Panc1 (cell line): ENCODE measurements around the gene FAM20A. TPM values are rescaled to one million over a fixed set of nuclear protein-coding genes. Genes with fewer than 3 reads are reported as not detected.

Experiments
- ATAC-seq: fragments of 200-7000 bp; cut with Tn5 transposase; 2 replicates; pipeline ENCODE4 v1.9.1; 2020; ENCODE audit warnings: mild to moderate bottlenecking, moderate library complexity
- BruUV-seq: library from RNA; stranded (reverse); fragments of 400-500 nt; replicated peaks from 2 replicates; lab custom pipeline; 2021; lab: Mats Ljungman, UMichigan
- CTCF ChIA-PET: fragments of 300-600 bp; sonication (Branson Sonifier 250); formaldehyde crosslinking; loops from one replicate; lab custom pipeline; 2022; ENCODE audit warnings: antibody characterized with exemption; lab: Charles Lee
- POLR2A ChIA-PET: fragments of 300-600 bp; sonication (Branson Sonifier 250); formaldehyde crosslinking; loops from one replicate; lab custom pipeline; 2022; ENCODE audit warnings: antibody characterized with exemption; lab: Charles Lee
- DNase-seq: peaks from one replicate; pipeline ENCODE4 v3.0.0-alpha.2; 2010; ENCODE audit warnings: low read depth, low spot score
- H3K27ac ChIP-seq: 2 replicates; pipeline ENCODE4 v1.5.1; 2011; ENCODE audit warnings: mild to moderate bottlenecking, low read length, inconsistent platforms
- H3K27me3 ChIP-seq: fragments of 200-500 bp; sonication (Bioruptor generic); 2 replicates; pipeline ENCODE4 v1.6.0; 2014; ENCODE audit warnings: low read length, inconsistent platforms; ENCODE audit not compliant: control insufficient read depth, insufficient read depth
- H3K36me3 ChIP-seq: fragments of 200-500 bp; sonication (Bioruptor generic); 2 replicates; pipeline ENCODE4 v1.5.1; 2014; ENCODE audit warnings: inconsistent platforms, mild to moderate bottlenecking, low read length, moderate library complexity; ENCODE audit not compliant: control insufficient read depth, insufficient read depth
- H3K4me1 ChIP-seq: 2 replicates; pipeline ENCODE4 v1.5.1; 2011; ENCODE audit warnings: inconsistent platforms, mild to moderate bottlenecking, low read length, moderate library complexity; ENCODE audit not compliant: control insufficient read depth, insufficient read depth
- H3K4me3 ChIP-seq, 2 experiments: 2 replicates each; pipeline ENCODE4 v1.5.1; 2011 to 2012; ENCODE audit warnings: low read depth in 2 of 2, low read length in 2 of 2, mild to moderate bottlenecking in 2 of 2, inconsistent platforms in 1 of 2, moderate library complexity in 1 of 2
- H3K9me3 ChIP-seq: fragments of 200-500 bp; sonication (Bioruptor generic); 2 replicates; pipeline ENCODE4 v1.5.1; 2014; ENCODE audit warnings: low read depth, mild to moderate bottlenecking, inconsistent platforms, low read length, moderate library complexity; ENCODE audit not compliant: control insufficient read depth, insufficient read depth
- CTCF ChIP-seq: fragments of 450-650 bp; IDR thresholded peaks from 2 replicates; pipeline ENCODE4 v1.5.1; 2017; ENCODE audit warnings: mild to moderate bottlenecking
- POLR2AphosphoS5 ChIP-seq: IDR thresholded peaks from 2 replicates; pipeline ENCODE4 v1.6.1; 2012; ENCODE audit warnings: mild to moderate bottlenecking, low read depth, low read length, moderate library complexity
- REST ChIP-seq, 2 experiments: IDR thresholded peaks; 2 replicates each; pipeline ENCODE4 v1.6.1; 2011 to 2012; ENCODE audit warnings: low read depth in 2 of 2, control low read depth in 1 of 2, low read length in 1 of 2, mild to moderate bottlenecking in 1 of 2, moderate library complexity in 1 of 2; ENCODE audit not compliant: insufficient read depth in 1 of 2
- SIN3A ChIP-seq: IDR thresholded peaks from 2 replicates; pipeline ENCODE4 v1.6.1; 2012; ENCODE audit warnings: low read depth, mild to moderate bottlenecking, low read length, moderate library complexity, borderline replicate concordance; ENCODE audit not compliant: insufficient read depth
- TCF7L2 ChIP-seq: IDR thresholded peaks from 2 replicates; pipeline ENCODE4 v1.6.1; 2011; ENCODE audit warnings: mild to moderate bottlenecking, low read depth, low read length, inconsistent platforms
- in situ Hi-C: cut with HindIII; loops from 2 replicates; pipeline ENCODE4 v1.10.0; 2016; ENCODE audit warnings: low sequenced_read_pairs, low pct_unique_long_range_greater_than_20kb
- intact Hi-C: fragments of 100-400 bp; cut with micrococcal nuclease; formaldehyde crosslinking; loops from one replicate; pipeline ENCODE4 v1.10.0; 2022; ENCODE audit not compliant: unreplicated experiment
- total RNA-seq: library from RNA; stranded (reverse); gene quantifications from one replicate; pipeline ENCODE4 v1.2.1, GENCODE V29; 2021; ENCODE audit not compliant: unreplicated experiment

The FAM20A gene
- total RNA-seq, 1 experiment from 2014 or later = 0.44 TPM

- intact Hi-C loops (no loop called here), in situ Hi-C loops (no loop called here)
- DNase-seq (no peak), ATAC-seq (no peak)
- no peak for TF ChIP-seq TCF7L2
- no peak for TF ChIP-seq REST (IDR thresholded peaks at IDR 0.05; ENCODE audit: insufficient read depth in 1 of 2, low read depth in 2 of 2, low read length in 1 of 2)
- no peak for TF ChIP-seq SIN3A
- TF ChIP-seq CTCF = no peak
- TF ChIP-seq POLR2AphosphoS5 = no peak
- POLR2A ChIA-PET = no interaction called here
- CTCF ChIA-PET = no interaction called here
- no peaks in the 10 kb centered on the region for H3K36me3 ChIP-seq
- no peaks in the 10 kb centered on the region for H3K9me3 ChIP-seq
- H3K27ac ChIP-seq = no peak overlapping the region
- no peaks in the 10 kb centered on the region for H3K27me3 ChIP-seq
- BruUV-seq = no TSS peak
- H3K4me1 ChIP-seq = no peaks in the 10 kb centered on the region
- no peak overlapping the region for H3K4me3 ChIP-seq
These were observed 32.6 kb downstream of the FAM20A start for GRCh38 chr17:68568581-68568980.

- intact Hi-C loops (no loop called here), in situ Hi-C loops (no loop called here)
- no peaks in the 10 kb centered on the region for H3K27me3 ChIP-seq
- DNase-seq (no peak), ATAC-seq (no peak)
- no peaks in the 10 kb centered on the region for H3K36me3 ChIP-seq
- no peak for TF ChIP-seq POLR2AphosphoS5
- no peak for TF ChIP-seq CTCF
- no peak for TF ChIP-seq REST (IDR thresholded peaks at IDR 0.05; ENCODE audit: insufficient read depth in 1 of 2, low read depth in 2 of 2, low read length in 1 of 2)
- no peak for TF ChIP-seq TCF7L2
- no peak for TF ChIP-seq SIN3A
- BruUV-seq = no TSS peak
- CTCF ChIA-PET = no interaction called here
- H3K27ac ChIP-seq = no peak overlapping the region
- POLR2A ChIA-PET = no interaction called here
- H3K4me1 ChIP-seq = no peaks in the 10 kb centered on the region
- no peaks in the 10 kb centered on the region for H3K9me3 ChIP-seq
- no peak overlapping the region for H3K4me3 ChIP-seq
These were observed 33.6 kb downstream of the FAM20A start for GRCh38 chr17:68567581-68567980.
